GM18511 (cell line): ENCODE results near the gene DEFB131B.
"Not testable (repeated sequence)": the region's sequence is repeated elsewhere in the genome, so short reads cannot be mapped to it uniquely, and the experiment has no call there.

Experiments
- ATAC-seq: cut with Tn5 transposase; IDR thresholded peaks from one replicate; pipeline ENCODE4 v1.9.1; 2021; ENCODE audit warnings: mild to moderate bottlenecking, moderate library complexity; ENCODE audit not compliant: unreplicated experiment

DEFB131B gene

DNA sequence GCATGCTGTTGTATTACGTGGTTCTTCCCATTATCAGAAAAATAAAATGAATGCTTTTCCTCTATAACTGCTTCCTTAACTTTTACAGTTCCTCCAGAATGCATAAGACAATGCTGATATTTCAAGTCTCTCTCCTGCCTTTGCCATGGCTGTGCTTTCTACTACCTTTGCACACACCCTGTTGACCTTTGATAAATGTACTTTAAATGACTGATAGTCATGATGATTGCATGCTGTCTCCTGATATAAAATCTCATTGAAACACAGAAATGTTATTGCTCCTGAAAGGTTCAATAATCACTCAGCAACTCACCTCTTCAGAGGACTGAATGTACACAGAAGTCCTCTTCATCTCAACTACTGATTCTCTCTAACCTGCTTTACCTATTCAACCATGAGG lies at the start of gene DEFB131B:
DEFB131B (plus strand) TSS at position 395 of the 400 bp plus-strand sequence; CDS start at position 395, 0 bp downstream.
- not testable (repeated sequence) for ATAC-seq

- not testable (repeated sequence) for ATAC-seq
These were observed 49.0 kb upstream of the DEFB131B start for GRCh38 chr11:71829247-71829646.

DNA sequence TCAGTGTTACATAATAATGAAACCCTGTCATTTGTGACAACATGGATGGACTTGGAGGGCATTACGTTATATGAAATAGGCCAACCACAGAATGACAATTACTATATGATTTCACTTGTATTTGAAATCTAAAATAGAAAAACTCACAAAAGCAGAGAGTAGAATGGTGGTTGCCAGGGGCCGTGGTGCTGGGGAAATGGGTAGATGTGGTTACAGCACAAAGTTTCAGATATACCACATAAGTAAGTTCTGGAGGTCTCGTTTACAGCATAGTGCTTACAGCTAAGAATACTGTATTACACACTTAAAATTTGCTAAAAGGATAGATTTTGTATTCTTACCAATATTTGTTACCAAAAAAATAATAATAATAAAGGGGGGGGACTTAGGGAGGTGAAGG lies 48.6 kb upstream of the DEFB131B start:
- not testable (repeated sequence) for ATAC-seq

- ATAC-seq, result not testable (repeated sequence)
These were observed 45.4 kb upstream of the DEFB131B start, which contains the start of gene DEFB108B for GRCh38 chr11:71832811-71833210. TSS of gene DEFB108B (plus strand) at chr11:71833200. CDS start at chr11:71833200, 0 bp downstream.

DNA sequence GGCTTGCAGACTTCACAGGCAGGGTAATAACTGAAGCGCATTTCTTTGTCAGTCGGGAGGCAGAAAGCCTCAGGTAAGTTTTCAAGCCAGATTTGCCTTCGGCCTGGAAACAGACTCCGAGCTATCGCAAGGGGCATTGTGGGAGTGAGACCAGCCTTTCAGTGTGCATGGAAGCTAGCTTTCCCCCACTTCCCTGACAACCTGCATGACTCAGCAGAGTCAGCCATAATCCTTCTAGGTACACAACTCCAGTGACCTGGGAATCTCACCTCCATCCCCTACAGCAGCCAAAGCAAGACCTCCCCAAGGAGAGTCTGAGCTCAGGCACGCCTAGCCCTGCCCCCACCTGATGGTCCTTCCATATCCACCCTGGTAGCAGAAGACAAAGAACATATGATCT lies 35.5 kb upstream of the DEFB131B start:
- not testable (repeated sequence) for ATAC-seq

GRCh38 chr11:71843355-71843754 lies 34.9 kb upstream of the DEFB131B start:
- ATAC-seq, result not testable (repeated sequence)

GRCh38 chr11:71843858-71844257 lies 34.4 kb upstream of the DEFB131B start:
- ATAC-seq, result no peak

DNA sequence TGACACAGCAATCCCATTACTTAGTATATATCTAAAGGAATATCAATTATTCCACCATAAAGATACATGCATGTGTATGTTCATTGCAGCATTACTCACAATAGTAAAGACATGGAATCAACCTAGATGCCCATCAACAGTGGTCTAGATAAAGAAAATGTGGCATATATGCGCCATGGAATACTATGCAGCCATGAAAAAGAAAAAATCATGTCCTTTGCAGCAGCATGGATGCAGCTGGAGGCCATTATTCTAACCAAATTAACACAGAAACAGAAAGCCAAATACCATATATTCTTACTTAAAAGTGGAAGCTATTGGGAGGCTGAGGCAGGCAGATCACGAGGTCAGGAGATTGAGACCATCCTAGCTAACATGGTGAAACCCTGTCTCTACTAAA lies 24.4 kb upstream of the DEFB131B start:
- ATAC-seq, result not testable (repeated sequence)

DNA sequence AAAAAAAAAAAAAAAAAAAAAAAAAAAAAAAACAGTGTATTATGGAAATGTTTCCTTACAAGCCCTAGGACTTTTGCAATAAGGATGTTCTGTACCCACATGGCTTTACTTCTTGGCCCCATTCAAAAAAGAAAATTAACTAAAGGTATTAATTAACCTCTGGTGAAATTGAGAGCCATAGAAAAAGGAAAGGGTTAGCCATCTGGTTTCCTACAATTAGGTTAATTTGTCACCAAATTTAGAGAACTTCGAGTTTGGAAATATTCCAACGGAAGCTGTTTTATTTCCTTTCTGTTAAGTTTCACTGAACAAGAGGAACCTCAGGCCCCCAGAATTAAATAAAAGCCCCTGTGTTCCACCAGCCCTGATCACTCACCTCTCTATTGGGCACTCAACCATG lies 22.4 kb upstream of the DEFB131B start:
- ATAC-seq, result not testable (repeated sequence)

DNA sequence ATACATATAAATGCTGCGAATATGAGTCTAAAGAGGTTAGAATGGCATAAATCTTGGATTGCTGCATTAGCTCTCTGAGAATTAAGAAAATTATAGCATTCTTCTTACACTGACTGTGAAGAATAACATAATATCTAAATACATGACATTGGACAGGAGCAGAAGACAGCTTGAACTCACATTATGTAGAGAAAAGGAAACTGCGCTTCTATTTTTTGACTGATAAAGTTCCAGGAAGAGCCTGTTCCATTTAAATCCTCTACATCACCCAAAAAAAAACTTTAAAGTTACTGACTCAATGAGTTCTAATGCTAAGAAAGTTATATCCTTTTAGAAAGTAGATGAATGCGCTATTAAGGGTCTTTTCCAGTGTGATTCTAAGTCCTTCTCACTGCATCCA lies 17.4 kb upstream of the DEFB131B start:
- not testable (repeated sequence) for ATAC-seq

- ATAC-seq, result not testable (repeated sequence)
These were observed 14.2 kb upstream of the DEFB131B start for GRCh38 chr11:71863978-71864627.

- ATAC-seq, result not testable (repeated sequence)
These were observed 11.0 kb upstream of the DEFB131B start for GRCh38 chr11:71867209-71867608.

- ATAC-seq, result not testable (repeated sequence)
These were observed 8.3 kb upstream of the DEFB131B start for GRCh38 chr11:71869931-71870330.

- not testable (repeated sequence) for ATAC-seq
These were observed 7.6 kb upstream of the DEFB131B start for GRCh38 chr11:71870661-71871060.

- not testable (repeated sequence) for ATAC-seq
These were observed 2.0 kb upstream of the DEFB131B start for GRCh38 chr11:71876262-71876661.

GRCh38 chr11:71885806-71886205 lies 7.6 kb downstream of the DEFB131B start:
- not testable (repeated sequence) for ATAC-seq

- not testable (repeated sequence) for ATAC-seq
These were observed 10.2 kb downstream of the DEFB131B start for GRCh38 chr11:71888335-71889010.

- not testable (repeated sequence) for ATAC-seq
These were observed 11.1 kb downstream of the DEFB131B start for GRCh38 chr11:71889181-71889872.

- no peak for ATAC-seq
These were observed 17.7 kb downstream of the DEFB131B start for GRCh38 chr11:71895961-71896360.

DNA sequence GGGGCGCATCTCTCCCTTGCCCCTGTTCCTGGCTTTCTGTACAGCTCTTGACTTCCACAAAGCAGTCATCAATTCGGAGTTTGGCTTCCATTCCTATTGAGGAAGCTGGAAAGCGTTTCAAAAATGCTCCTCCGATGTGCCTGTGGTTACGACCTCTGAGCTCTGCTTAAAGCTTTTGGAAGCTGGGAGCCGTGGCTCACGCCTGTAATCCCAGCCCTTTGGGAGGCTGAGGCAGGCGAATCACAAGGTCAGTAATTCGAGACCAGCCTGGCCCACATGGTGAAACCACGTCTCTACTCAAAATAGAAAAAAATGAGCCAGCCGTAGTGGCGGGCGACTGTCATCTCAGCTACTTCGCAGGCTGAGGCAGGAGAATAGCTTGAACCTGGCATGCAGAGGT lies 22.9 kb downstream of the DEFB131B start:
- not testable (repeated sequence) for ATAC-seq

DNA sequence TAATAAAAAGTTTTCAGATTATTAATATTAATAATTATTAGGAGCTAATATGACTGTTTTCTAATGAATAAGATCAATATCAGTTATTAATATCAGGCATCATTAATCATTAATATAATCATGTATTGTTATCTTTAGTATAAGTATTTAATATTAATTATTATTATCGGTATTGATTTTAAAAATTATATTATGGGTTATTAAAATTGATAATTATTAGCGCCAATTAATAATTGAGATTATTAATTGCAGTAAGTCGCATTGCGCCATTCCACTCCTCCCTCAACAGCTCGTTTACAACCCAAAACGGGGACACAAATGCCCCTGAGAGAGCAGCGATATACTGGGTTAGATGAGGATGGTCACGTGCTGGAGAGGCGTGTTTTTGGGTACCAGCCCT lies 30.0 kb downstream of the DEFB131B start:
- no peak for ATAC-seq
